NCI-H1930 (cell line): ENCODE data around the gene FUZ.

Experiments used
- DNase-seq, 2 experiments: peaks; one replicate each; lab custom pipeline; 2025; lab: John Stamatoyannopoulos, UW

FUZ gene

DNA sequence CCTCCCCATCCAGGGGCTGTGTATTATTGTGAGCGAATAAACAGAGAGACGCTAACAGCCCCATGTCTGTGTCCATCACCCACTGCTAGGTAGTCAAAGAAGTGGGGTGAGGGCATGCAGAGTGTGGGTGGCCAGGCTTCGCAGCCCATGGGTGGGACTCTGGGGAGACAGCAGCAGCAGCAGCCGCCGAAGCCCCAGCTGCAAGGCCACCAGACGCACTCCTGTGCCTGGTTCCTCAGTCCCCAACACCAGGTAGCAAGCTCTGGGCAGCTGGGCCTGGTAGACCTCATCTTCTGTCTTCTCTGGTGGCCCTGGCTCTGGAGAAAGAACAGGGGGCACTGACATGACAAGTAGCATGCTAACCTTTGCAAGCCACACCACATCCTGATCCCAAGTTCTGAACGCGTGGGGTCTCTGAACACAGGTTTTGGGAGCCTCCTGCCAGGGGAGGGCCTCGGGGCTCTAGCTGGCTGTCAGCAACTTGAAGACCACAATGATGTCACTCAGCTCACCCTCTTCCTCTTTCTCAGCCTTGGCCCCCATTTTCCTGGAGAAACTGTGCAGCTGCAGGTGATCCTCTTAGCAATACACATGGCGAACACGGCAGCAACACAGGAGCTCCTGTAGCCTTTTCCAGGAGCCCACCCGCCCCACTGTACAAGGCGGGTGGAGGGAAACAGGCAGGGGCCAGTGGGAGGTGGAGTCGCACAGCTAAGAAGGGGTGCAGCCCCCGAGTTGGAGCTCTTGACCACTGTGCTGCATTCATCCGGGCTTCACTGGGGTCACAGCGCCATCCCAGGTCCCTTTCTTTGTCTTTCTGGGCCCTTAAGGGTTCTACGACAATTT, 5.8 kb downstream of the FUZ start:
- no peak for DNase-seq

DNA sequence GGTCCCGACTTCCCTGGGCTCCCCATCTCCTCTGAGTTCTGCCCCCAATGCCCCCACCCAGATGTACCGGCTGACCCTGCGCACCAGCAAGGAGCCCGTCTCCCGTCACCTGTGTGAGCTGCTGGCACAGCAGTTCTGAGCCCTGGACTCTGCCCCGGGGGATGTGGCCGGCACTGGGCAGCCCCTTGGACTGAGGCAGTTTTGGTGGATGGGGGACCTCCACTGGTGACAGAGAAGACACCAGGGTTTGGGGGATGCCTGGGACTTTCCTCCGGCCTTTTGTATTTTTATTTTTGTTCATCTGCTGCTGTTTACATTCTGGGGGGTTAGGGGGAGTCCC, 6.5 kb downstream of the FUZ start:
- no peak for DNase-seq

DNA sequence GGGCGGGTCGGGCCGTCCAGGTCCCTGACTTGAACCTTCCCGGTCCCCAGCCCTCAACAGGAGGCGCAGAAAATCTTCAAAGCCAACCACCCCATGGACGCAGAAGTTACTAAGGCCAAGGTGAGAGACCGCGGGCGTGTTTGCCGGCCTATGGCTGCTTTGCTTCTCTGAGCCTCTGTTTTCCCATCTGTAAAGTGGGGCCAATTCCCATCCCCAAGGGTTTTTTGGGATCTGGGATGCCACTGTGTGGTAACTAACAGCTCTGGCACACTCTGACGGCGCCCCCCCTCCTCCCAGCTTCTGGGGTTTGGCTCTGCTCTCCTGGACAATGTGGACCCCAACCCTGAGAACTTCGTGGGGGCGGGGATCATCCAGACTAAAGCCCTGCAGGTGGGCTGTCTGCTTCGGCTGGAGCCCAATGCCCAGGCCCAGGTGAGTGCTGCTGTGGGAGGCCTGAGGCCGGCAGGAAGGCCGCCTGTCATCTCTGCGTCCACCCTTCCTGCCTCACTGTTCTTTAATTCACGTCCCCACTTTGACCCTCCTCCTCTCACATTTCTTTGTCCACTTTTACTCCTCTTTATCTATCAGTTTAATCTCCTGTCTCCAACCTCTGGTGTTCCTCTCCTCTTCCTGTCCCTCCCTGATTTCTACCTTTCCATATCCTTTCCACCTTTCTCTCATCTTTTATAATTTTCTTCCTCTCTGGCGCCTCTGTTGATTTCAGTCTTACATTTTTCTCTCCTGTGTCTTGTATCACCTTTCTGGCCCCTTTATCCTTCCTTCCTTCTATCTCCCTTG, 7.1 kb downstream of the FUZ start:
- no peak for DNase-seq

DNA sequence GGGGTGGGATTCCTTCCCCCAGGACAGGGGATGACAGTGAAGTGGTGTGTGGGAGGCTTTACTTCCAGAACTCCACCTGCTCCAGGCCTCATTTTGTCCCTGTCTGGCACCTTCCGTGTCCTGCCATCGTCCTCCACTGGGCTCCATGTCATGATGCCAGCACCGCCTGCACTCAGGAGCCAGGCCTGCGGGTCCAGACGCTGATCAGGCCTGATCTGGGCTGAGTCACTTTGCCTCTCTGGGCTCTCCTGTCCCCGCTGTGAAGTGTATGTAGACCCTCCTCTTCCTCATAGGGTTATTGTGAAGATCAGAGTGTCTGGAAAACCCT, 9.6 kb downstream of the FUZ start:
- no peak for DNase-seq

DNA sequence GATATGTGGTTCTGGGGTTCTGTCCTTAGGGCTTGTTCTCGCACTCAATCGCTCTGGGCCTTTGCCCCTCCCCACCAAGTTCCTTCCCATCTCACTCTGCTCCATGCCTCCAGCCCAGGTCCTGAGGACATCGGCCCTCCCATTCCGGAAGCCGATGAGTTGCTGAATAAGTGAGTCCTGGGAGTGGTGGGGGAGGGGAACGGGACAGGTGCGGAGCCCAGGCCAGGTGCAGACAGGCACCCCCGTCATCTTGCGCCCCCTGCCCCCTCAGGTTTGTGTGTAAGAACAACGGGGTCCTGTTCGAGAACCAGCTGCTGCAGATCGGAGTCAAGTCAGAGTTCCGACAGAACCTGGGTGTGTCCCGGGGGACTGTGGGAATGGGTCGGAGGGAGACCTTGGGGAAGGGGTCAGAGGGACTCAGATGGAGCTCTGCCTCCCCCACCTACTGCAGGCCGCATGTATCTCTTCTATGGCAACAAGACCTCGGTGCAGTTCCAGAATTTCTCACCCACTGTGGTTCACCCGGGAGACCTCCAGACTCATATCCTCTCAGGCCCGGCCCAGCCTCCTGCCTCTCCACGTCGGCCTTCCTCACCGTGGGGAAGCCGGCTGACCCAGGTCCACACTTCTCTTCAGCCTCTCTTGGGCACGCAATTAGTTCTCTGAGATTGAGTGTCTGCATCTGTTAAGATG, 10.1 kb downstream of the FUZ start:
- no peak for DNase-seq

DNA sequence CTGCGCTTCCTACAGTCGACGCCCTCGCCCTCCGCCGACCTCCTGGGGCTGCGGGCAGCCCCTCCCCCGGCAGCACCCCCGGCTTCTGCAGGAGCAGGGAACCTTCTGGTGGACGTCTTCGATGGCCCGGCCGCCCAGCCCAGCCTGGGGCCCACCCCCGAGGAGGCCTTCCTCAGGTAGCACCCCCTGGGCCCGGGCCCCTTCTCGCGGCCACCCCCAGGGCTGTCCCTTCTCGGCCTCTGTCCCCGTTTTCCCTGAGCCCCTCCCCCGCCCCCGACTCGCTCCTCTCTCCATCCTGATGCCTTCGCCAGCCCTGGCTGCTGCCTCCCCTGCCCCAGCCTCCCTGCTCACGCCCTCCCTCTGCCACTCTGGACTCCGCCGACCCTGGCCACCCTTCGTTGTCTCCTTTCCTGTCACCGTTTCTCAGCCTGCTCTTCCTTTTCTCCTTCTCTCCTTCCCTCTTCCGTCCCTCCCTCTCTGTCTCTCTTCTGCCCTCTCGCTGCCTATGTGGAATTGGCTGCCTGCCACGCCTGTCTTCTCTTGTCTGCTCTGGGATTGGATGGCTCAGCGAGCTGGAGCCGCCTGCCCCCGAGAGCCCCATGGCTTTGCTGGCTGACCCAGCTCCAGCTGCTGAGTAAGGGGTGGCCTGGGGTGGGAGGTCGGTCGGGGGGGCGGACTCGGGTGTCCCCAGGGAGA, 11.0 kb downstream of the FUZ start:
- DNase-seq = no peak

DNA sequence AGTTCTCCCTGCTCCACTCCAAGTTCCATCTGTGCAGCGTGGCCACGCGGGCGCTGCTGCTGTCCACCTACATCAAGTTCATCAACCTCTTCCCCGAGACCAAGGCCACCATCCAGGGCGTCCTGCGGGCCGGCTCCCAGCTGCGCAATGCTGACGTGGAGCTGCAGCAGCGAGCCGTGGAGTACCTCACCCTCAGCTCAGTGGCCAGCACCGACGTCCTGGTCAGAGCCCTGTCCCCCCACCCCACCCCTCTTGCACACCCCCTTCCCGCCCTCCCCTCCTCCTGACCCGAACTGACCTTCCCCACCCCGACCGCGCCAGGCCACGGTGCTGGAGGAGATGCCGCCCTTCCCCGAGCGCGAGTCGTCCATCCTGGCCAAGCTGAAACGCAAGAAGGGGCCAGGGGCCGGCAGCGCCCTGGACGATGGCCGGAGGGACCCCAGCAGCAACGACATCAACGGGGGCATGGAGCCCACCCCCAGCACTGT, 11.6 kb downstream of the FUZ start:
- DNase-seq = no peak

DNA sequence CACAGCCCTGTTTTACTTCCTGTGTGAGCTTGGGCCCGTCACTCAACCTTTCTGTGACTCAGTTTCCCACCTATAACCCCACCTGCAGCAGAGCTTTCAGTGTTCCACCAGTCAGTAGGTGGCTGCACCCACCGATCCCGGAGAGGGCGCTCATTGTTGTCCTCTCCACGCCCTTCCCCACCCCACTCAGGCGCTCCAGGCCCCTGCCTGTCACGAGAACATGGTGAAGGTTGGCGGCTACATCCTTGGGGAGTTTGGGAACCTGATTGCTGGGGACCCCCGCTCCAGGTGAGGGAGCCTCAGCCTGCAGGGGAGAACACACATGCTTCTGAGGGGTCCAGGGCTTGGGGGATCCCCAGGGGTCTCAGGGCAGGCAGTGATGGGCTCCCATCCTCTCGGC, 12.3 kb downstream of the FUZ start:
- DNase-seq = no peak

DNA sequence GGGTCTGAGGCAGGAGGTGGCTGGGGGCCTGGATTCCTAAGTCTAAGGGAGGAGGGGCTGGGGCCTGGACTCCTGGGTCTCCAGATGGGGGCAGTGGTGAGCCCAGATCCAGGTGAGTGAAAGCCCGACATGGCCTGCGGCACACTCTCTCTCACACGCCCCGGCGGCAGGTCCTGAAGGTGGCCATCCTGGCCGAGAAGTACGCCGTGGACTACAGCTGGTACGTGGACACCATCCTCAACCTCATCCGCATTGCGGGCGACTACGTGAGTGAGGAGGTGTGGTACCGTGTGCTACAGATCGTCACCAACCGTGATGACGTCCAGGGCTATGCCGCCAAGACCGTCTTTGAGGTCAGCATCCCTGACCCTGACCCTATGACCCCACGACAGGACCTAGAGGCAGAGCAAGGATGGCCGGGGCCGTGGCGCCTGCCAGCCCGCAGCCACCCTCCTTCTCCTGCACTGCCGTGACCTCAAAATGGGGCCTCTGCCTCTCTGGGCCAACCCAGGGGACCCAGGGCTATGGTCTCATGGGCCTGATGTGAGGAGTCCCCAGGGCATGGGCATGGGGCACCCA, 13.2 kb downstream of the FUZ start:
- DNase-seq = no peak

DNA sequence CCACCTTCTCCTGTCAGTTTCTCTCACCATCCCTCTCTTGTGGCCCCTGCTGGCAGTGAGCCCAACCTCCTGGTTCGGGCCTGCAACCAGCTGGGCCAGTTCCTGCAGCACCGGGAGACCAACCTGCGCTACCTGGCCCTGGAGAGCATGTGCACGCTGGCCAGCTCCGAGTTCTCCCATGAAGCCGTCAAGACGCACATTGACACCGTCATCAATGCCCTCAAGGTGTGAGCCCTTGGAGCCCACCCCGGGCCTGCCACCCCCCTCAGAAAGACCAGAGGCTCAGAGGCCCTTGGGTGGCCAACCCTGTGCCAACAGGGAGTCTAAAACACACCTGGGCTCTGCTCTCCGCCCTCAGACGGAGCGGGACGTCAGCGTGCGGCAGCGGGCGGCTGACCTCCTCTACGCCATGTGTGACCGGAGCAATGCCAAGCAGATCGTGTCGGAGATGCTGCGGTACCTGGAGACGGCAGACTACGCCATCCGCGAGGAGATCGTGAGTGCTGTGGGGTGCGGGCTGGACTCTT, 13.8 kb downstream of the FUZ start:
- DNase-seq = no peak

DNA sequence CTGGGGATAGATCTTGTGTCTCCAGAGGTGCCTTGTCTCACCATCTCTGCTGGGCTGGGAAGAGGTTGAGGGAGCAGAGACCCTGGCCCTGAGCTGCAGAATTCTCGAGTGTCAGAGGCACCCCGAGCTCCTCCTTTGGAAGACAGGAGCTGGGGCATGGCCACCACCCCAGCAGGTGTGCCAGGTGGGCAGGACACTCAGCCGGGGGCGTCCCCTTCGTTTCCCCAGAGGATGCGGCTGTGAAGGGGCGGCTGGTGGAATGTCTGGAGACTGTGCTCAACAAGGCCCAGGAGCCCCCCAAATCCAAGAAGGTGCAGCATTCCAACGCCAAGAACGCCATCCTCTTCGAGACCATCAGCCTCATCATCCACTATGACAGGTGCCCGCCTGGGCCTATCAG, 14.5 kb downstream of the FUZ start:
- no peak for DNase-seq

DNA sequence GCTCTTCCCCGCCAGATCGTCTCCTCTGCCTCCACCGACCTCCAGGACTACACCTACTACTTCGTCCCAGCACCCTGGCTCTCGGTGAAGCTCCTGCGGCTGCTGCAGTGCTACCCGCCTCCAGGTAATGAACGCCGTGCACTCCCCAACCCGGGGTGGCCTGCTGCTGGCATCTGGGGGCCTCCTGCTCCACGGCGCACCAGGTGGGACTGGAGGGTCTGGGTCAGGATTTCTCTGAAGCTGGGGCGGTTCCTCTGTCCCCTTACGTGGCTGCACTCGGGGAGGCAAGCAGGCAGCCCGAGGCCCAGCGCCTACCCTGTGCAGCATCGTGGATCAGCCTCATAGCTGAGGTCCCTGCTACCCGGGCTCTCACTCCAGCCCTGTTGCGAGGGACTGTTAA, 17.5 kb downstream of the FUZ start:
- DNase-seq = no peak

DNA sequence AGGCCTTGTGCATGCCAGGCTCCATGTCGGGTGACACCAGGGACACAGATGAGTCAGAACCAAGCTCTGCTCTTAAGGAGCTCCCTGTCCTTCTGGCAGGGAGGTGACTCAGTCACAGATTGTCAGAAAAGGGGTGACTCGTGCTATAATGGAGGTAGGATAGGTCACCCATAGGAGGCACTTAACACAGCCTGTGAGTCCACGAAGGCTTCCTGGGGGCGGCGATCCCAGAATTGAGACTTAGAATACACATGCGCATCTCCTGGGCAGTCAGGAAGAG, 19.6 kb downstream of the FUZ start:
- no peak for DNase-seq

DNA sequence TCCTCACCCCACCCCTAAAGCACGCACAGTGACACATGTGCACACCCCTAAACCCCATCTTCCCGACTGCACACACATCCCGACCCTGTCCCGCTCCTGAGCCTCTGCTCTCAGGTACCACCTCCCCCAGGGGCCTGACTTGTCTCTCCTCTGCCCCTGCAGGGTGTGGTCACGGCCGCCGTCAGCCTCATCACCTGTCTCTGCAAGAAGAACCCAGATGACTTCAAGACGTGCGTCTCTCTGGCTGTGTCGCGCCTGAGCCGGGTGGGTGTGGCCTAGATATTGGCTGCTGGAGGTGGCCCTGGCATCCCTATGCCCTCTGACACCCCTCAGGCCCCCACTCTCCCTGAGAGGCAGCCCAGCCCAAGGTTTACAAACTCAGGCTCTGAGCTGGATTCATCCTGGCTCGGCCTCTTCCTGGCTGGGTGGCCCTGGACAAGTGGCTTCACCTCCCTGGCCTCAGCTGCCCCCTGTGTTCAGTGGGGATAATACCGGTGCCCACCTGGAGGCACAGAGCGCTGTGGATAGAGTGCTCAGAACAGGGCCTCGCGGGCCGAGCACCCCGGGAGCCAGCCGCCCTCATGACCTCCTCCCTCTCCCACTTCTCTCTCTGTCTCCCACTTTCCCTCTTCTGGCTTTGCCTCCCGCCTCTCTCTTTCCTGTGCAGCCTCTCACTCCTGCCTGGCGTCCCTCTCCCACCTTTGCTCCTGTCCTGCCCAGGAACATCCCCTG, 20.1 kb downstream of the FUZ start:
- no peak for DNase-seq

DNA sequence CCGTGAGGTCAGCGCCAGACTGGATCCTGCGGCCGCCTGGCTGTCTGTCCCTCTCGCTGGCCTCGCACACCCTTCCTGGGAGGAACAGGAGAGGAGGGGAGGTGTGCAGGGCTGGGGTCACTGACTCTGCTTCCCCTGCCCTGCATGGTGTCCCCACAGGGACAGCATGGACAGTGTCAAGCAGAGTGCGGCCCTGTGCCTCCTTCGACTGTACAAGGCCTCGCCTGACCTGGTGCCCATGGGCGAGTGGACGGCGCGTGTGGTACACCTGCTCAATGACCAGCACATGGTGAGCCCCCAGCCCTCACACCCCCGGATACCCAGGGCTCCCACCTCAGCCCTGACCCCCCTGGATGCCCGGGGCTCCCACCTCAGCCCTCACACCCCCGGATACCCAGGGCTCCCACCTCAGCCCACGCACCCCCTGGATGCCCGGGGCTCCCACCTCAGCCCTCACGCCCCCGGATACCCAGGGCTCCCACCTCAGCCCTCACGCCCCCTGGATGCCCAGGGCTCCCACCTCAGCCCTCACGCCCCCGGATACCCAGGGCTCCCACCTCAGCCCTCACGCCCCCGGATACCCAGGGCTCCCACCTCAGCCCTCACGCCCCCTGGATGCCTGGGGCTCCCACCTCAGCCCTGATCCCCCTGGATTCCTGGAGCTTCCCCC, 21.2 kb downstream of the FUZ start:
- no peak for DNase-seq

DNA sequence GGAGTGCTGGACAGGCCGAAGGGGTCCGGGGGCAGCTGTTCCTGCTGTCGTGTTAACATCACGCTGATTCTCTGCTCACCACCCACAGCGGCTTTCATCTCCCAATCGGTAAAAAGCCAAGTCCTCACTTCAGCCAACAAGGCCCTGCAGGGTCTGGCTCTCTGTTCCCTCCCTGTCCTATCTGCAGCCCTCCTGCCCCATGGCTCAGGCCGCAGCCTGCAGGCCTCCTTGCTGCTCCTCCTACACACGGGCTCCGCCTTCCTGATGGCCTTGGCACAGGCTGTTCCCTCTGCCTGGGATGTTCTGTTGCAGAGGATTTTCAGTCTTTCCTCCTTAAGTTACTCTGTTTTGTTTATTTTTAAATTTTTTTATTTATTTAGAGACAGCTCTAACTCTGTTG, 22.2 kb downstream of the FUZ start:
- DNase-seq = no peak

DNA sequence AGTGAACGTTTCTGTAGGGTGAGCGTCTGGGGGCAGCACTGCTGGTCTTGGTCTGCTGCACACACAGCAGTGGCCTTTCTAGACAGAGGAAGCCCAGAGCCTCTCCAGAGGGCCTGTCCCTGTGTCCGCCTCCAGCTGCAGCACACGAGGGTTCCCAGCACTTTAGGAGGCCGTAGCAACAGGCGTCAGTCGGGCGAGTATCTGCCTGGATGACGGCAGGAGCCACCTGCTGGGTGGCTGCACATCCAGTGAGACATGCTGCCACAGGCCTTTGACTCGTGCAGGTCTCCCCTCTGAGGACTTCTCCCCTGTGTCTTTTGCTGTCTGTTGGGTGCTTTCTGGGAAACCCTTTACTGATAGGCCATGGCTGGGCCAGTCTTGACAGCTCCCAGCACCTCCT, 24.2 kb downstream of the FUZ start:
- no peak for DNase-seq

DNA sequence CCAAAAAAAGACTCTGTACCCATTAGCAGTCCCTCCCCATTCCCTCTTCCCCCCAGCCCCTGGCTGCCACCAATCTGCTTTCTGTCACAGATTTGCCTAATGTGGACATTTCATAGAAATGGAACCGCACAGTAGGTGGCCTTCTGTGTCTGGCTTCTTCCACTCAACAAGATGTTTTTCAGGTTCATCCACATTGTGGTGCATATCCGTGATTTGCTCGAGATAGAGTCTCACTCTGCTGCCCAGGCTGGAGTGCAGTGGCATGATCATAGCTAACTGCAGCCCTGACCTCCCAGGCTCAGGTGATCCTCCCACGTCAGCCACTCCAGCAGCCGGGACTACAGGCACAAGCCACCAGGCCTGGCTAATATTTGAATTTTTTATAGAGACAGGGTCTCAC, 25.3 kb downstream of the FUZ start:
- no peak for DNase-seq

DNA sequence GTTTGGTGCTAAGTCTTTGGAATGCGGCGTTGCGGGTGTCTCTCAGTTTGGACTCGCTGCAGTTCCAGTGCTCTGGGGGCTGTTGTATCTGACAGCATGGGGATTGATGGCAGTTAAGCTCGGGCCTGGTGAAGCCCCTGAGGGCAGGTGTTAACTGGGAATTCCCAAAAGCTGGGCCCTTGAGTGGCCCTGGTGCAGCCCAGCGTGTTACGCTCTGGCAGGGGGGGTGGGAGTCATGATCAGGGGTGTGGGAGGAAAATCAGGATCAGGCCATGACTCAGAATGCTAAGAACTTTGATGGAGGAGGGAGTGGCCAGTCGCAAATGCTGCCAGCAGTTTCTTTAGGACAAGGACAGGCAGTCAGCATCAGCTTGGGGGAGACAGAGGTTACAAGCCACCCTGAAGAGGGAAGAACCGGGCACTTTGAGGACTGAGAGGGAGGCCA, 26.7 kb downstream of the FUZ start:
- DNase-seq = no peak

DNA sequence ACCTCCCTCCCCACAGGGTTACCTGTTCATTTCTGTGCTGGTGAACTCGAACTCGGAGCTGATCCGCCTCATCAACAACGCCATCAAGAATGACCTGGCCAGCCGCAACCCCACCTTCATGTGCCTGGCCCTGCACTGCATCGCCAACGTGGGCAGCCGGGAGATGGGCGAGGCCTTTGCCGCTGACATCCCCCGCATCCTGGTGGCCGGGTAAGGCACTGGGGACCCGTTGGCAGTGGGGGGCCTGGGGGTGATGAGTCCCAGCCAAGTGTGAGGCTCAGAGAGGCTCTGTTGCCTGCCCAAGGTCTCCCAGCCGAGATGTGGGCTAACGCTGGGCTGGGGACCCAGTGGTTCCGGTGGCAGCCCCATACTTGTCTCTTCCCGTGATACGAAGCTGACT, 30.6 kb downstream of the FUZ start:
- no peak for DNase-seq

DNA sequence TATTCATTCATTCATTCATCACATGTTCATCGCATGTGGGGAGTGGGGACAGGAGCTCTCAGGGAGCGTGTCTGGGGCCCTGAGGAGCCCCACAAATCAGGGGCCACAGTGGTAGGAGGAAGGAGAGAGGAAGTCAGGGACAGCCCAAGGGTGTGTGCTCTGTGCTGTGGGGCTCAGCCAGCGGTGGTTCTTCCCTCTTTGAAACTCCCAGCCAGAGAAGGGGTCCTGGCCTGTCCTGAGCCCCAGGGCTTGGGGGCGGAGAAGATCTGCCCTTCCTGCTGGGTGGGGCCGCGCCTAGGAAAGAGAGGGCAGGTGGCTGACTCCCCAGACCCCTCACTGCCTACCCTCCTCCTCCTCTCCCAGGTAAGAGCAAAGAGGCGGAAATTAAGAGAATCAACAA, 31.7 kb downstream of the FUZ start:
- DNase-seq = no peak
